GM21576 (cell line): ENCODE results near the gene MALL.
"Not testable (repeated sequence)": the region's sequence is repeated elsewhere in the genome, so short reads cannot be mapped to it uniquely, and the experiment has no call there.

Experiments
- ATAC-seq: cut with Tn5 transposase; IDR thresholded peaks from one replicate; pipeline ENCODE4 v1.9.1; 2021; ENCODE audit warnings: mild to moderate bottlenecking, moderate library complexity; ENCODE audit not compliant: unreplicated experiment

Gene MALL

DNA sequence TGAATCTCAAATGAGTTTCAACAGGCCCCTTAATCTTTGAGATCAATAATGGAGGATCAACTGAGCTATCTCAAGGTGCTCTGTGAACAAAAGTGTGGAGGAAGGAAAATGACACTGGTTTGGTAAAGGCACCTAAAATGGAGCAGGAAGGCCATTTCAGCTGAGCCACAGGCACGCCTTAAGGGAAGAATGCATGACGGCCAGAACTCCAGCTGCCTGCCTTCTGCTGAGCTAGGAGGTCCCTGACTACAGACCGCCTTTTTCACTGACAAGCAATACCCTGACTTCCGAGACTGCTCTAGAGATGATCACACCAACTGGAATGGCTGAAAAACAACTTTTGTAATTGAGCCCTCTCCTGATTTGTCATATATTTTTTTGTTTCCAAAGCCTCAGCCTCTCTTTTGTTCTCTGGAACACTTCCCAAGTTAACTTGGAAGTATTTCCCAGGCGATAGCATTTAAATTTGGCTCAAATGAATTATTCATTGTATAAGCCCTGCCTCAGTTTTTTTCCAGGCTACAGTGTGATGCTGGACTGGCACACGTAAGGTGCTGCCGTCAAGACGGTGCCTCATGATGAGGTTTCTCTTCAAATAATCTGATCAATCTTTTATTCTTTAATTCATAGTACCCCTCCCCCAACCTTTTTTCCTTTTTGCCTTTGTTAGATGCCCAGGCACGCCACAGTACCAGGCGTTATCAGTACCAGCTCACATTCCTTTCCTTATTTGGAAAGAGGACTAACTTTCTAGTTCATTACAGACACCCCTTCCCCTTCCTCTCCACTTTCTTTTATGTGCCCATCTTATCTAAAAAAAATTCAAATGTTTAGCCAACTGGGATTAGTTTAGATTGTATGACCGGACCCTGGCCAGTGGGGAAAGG, 60.9 kb downstream of the MALL start:
- ATAC-seq = not testable (repeated sequence)

DNA sequence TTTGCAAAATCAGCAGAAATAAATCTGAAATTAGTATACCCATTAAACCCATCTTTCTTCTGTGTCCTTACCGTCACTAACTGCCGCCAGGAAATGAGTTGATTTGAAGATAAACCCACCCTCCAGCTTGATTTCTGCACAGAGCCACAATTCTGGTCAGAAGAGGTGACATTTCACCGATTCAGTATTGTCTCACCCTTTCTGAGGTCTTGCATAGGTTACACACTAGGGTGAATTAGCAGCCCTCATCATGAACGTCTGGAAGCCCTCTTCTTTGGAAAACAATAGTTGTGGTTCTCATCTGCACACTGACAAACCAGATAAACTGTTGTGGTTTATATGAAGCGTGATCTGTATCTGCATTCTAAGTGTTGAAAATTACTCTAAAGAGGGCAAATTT, 61.9 kb downstream of the MALL start:
- ATAC-seq = not testable (repeated sequence)

DNA sequence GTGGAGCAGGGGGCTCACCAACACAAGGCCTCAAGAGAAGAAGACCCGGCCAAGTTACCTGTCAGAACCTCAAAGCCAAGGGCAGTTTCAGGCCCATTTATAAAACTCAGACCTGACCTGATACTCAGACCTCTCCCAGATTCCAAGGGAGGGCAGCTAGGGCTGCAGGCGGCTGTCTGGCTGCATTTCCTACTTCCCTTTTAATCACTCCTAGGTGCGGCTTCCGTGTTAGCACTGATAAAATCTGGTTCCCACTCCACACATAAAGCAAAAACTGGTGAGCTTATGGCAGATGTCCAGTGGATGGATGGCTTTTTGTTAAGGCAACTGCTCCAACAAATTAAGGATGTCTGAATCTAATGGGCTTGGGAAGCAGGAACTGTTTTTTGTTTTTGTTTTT, 63.5 kb downstream of the MALL start:
- not testable (repeated sequence) for ATAC-seq

DNA sequence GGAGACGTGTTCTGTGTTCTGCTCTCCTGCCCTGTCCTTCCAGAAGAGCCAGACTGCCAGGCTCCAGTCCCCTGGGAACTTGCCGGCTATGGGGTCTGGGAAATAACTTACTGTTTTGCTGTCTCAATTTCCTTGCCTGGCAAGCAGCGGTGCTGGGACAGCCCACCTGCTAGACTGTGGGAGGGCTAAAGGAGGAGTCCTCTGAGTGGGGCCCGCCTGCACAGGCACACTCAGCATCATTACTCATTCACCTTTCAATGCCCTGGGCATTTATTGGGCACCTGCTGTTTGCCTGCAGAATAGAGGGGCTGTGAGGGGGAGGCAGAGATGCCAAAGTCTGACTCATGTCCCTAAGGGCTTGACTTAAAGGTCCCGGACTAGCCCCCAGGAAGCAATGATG, 65.4 kb downstream of the MALL start:
- not testable (repeated sequence) for ATAC-seq

DNA sequence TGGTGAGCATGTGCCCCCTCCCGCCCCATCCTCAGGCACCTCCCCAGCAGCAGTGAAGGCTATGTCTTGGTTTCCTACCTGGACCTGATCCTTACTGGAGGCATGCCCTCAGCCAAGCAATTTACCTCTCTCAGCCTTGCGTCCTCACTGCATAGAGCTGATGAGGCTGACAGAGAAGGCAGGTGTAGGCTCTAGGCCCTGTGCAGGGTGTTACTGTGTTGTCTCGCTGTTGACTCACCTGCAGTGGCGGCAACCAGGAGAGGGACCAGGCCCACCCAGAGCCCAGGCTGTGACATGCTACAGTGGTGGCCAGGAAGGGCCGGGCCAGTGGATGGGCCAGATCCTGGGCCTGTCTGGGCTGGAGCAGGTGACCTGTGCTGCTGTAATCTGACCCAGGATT, 65.9 kb downstream of the MALL start:
- not testable (repeated sequence) for ATAC-seq

DNA sequence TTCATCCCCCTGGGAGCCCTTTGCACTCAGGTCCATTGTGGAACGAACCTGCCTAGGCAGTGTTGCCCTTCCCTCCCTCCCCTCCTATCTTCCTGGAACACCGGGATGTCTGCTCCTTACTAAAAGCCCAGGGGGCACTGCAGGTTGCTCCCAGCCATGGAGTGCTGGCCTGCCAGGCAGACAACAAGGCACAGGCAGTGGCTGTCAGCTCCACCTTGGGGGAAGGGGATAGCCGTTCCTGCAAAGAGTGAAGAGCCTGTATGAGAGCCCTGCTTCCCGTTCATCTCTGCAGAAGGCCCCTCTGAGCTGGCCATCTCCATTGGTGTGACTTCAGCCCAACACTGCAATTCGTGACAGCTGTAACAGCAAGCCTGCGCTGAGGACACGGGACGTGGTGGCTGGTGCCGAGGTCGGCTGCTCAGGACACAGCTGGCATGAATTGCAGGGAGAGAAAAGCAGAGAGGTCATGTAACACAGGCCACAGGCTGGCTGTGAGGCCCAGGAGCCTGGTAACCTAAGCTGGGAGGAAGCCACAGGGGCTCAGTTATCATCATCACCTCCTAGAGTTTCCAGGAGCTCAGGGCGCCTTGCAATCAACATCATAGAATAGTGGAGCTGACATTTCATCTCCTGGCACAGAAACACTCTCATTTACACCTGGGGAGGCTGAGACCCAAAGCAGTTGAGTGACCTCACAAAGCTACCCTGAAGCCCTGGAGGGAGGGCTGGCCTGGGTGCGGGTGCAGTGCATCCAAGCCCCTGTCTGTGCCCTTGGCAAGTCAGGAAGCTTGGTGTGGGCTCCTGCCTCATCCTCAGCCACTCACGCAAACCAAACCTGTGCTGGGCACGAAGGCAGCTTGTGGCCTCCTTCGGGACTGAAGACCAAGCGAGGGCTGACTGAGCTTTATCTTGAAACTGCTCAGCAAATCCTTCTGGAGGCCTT, 67.1 kb downstream of the MALL start:
- not testable (repeated sequence) for ATAC-seq

DNA sequence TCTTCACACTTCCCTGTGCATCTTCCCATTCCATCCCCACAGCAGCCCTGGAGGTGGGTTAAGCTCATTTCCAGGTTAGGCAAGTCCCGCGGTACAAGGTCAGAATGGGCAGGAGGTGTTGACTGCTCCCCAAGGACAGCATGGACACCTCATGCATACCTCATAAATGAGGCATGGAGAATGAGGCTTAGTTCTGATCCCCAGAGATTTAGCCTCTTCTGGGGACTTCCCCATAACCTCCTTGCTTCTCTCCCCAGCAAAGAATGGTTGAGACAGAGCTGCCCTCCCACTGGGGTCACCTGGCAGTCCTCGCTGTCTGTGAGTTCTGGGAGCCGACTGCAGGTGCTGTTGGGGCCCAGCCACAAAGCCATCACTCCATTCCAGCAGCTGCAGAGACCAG, 68.4 kb downstream of the MALL start:
- not testable (repeated sequence) for ATAC-seq

DNA sequence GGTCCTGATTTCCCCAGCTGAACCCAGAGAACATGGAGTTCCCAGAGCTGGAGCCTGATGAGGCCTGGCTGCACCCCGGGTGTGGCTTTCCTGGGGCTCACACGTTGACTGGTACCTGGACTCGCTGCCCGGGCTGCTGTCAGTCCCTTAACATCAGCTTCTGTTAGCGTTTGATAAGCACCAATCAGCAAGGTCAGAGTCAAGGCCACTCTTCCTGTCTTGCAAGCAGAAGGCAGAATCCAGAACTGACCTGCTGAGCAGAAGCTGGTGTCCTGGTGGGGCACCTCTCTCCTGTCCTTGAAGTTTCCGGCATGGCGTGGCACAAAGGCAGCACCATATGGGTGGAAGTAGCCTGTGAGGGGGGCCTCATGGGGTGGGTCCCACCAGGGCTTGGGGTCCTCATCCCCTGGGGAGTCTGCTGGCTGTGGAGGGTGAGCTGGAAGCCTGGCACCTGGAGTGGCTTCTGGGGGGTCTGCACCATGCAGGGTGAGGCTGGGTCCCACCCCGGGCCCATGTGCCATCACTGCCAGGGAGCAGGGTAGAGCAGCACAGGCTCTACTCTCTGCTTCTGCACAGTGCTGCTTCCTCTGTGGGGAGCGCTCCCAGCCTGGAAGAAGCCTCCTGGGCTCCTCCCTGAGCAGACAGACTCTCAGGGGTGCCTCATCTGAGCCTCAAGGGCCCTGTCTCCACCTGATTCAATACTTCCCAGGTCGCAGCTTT, 73.5 kb downstream of the MALL start:
- ATAC-seq = not testable (repeated sequence)

DNA sequence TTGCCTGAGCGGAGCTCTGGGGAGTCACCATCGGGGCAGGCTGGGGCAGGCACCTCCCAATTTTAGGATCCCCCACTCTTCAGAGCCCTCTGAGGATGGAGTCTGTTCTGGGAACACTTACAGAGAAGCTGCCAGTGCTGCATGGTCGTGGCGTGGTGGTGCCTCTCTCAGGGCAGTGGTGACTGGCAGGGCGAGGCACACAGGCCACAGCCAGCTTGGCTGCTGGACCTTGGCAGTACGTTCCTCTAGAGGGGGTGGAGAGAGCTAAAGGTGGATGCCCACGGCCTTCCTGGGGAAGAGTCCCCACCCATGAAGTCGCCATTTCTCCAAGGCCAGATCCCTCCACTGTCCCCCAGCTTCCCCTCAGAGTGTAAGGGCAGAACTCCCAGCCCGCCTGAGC, 78.3 kb downstream of the MALL start:
- ATAC-seq = not testable (repeated sequence)

DNA sequence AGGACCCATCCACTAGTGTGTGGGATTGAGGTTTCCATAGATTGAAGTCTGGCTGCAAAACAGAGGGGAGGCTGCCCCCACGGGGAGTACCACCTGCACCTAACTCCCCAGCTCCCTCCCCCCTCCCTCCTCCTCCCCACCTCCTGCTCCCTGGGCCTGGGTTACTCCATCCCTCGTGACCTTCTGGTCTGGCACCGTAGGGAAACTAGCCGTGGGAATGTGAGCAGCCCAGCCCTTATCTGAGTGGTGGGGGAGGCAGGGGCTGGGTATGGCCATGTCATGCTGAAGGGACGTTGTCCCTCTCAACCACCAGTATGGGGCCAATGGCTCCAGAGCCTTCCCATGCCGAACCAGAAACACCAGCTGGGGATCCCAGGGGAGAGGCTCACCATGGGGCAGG, 80.2 kb downstream of the MALL start:
- not testable (repeated sequence) for ATAC-seq

DNA sequence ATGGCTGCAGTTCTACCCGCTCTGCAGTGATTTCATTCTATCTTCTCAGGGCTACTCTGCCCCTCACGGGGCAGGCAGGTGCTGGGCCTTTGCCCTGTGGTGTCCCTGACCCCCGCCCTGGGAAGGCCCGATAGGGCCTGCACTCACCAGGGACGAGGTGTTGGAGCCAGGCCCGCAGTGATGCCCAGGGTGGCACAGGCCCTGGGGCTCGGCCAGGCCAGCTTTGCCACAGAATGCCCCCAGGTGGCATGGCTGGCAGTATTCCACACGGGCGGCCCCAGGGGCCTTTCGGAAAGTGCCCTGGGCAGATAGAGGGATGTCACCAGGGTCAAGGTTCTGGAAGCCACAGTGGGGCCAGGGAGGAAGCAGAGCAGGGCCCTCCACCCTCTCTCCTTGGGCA, 80.7 kb downstream of the MALL start:
- not testable (repeated sequence) for ATAC-seq
